SH-SY5Y (cell line): ENCODE results near the gene IFNG.

Experiments
- GATA2 ChIP-seq: IDR thresholded peaks from 2 replicates; pipeline ENCODE4 v1.6.1; 2011; ENCODE audit warnings: mild to moderate bottlenecking, low read depth, low read length
- GATA3 ChIP-seq: IDR thresholded peaks from 2 replicates; pipeline ENCODE4 v1.6.1; 2011; ENCODE audit warnings: low read depth, mild to moderate bottlenecking, low read length, moderate library complexity

GRCh38 chr12:68139941-68140340, 19.6 kb downstream of the IFNG start:
- no peak for TF ChIP-seq GATA2
- no peak for TF ChIP-seq GATA3
